Measurements from ENCODE around the gene SVEP1.

- TF ChIP-seq L3MBTL2 (conservative IDR thresholded peaks at IDR 0.05) (no peak), FOXM1 (IDR thresholded peaks at IDR 0.05; ENCODE audit: borderline replicate concordance) (no peak), ELF4 (IDR thresholded peaks at IDR 0.05) (no peak), SP1 (IDR thresholded peaks at IDR 0.05) (no peak), FOXK2 (IDR thresholded peaks at IDR 0.05) (no peak), ZNF384 (IDR thresholded peaks at IDR 0.05) (no peak), LEF1 (IDR thresholded peaks at IDR 0.05; ENCODE audit: borderline replicate concordance) (no peak), FOXA1 (IDR thresholded peaks at IDR 0.05) (no peak), TARDBP (IDR thresholded peaks at IDR 0.05) (no peak), NFRKB (IDR thresholded peaks at IDR 0.05) (no peak), SUZ12 (IDR thresholded peaks at IDR 0.05) (no peak), HDGF (IDR thresholded peaks at IDR 0.05; ENCODE audit: borderline replicate concordance) (no peak), ARNT (IDR thresholded peaks at IDR 0.05) (no peak)
Measured at GRCh38 chr9:110464321-110464720, 115.2 kb downstream of the SVEP1 start.

All from HEK293T (cell line).